ENCODE data around the gene CRYL1.

DNA sequence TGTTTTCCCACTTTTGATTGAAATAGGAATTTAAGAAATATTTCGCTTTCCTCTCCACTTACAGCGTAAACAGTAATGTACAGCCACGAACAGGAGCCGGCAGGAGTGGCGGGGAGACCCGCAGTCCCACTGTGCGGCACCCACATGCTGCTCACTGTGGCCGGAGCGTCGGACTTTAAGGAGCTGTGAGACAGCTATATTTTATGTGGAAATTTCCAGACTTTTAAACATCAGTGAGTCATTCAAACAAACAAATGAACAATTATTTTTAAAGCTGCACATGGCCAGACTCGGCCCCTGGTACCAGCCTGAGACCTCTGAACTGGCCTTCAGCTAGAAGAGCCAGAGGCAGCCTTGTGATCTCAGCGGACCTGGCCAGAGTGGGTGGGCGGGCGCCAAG is 52.5 kb downstream of the CRYL1 start:
- TF ChIP-seq, protein P1, sequence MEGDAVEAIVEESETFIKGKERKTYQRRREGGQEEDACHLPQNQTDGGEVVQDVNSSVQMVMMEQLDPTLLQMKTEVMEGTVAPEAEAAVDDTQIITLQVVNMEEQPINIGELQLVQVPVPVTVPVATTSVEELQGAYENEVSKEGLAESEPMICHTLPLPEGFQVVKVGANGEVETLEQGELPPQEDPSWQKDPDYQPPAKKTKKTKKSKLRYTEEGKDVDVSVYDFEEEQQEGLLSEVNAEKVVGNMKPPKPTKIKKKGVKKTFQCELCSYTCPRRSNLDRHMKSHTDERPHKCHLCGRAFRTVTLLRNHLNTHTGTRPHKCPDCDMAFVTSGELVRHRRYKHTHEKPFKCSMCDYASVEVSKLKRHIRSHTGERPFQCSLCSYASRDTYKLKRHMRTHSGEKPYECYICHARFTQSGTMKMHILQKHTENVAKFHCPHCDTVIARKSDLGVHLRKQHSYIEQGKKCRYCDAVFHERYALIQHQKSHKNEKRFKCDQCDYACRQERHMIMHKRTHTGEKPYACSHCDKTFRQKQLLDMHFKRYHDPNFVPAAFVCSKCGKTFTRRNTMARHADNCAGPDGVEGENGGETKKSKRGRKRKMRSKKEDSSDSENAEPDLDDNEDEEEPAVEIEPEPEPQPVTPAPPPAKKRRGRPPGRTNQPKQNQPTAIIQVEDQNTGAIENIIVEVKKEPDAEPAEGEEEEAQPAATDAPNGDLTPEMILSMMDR (IDR thresholded peaks at IDR 0.05; ENCODE audit: poor library complexity) = no peak
- no peak for TF ChIP-seq EZH2 (IDR thresholded peaks at IDR 0.05; ENCODE audit: borderline replicate concordance)
- no peak for TF ChIP-seq EZH2phosphoT487 (IDR thresholded peaks at IDR 0.05; ENCODE audit: low read depth, severe bottlenecking, unreplicated experiment)
